ENCODE measurements around the gene BMAL1.
"Not testable (repeated sequence)": the region's sequence is repeated elsewhere in the genome, so short reads cannot be mapped to it uniquely, and the experiment has no call there.

Gene BMAL1

DNA sequence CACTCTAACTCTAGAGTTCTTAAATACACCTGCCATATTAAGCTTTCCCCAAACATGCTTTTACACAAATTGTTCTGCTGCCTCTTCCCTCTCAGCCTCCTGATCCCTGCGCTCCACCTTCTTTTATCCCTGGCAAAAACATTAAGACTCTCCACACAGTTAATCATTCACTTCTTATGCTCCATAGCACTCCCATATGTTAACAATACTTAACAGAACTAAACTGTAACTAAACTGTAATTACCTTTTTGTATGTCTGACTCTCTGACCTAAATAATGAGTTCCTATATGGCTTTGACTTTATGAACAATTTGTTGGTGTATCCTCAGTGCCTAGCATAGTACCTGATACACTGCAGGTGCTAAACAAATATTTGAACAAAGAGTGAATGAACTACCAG lies 113.6 kb downstream of the BMAL1 start:
- DNase-seq: no peak

DNA sequence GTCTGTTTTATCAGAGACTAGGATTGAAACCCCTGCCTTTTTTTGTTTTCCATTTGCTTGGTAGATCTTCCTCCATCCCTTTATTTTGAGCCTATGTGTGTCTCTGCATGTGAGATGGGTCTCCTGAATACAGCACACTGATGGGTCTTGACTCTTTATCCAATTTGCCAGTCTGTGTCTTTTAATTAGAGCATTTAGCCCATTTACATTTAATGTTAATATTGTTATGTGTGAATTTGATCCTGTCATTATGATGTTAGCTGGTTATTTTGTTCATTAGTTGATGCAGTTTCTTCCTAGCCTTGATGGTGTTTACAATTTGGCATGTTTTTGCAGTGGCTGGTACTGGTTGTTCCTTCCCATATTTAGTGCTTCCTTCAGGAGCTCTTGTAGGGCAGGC lies 120.7 kb downstream of the BMAL1 start:
- not testable (repeated sequence) for DNase-seq

- no peak for DNase-seq
Measured at GRCh38 chr11:13405220-13405619, 127.6 kb downstream of the BMAL1 start.

DNA sequence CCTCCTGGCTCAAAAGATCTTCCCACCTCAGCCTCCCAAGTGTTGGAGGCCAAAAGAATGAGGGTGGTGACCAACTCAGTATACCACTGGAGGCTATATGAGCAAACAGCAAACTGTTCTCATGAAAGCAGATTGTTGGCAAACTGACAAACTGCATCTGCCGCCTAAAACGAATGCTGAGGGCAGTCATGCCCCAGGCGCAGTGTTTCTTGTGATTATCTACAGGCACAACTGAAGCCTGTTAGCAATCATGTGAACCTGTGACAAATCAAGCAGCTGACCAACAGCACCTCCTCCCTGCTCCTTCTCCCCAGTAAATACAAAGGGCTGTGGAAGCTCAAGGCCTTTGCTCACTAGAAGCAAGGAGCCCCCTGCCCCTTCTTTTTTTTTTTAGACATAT lies 137.6 kb downstream of the BMAL1 start:
- no peak for DNase-seq

- DNase-seq: no peak
Measured at GRCh38 chr11:13421561-13421960, 144.0 kb downstream of the BMAL1 start.

DNA sequence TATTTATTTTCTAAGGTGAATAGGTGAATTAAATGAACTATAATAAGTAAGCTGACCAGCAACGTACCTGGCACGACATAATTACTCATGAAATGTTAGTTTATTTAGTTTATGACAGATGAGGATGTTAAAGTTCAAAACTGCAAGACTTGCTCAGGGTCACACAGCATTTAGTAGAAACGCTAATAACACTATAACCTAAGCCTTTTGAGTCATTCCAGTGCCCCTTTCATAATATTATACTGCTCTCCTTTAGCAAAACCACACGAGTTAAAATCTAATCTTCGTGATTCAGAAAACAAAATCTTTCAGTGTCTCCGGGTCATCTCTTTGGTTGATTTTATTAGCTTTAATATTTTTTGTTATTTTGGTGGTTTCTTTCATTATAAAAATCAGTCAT lies 145.8 kb downstream of the BMAL1 start:
- DNase-seq: no peak

GRCh38 chr11:13427440-13427839 lies 149.8 kb downstream of the BMAL1 start:
- no peak for DNase-seq

DNA sequence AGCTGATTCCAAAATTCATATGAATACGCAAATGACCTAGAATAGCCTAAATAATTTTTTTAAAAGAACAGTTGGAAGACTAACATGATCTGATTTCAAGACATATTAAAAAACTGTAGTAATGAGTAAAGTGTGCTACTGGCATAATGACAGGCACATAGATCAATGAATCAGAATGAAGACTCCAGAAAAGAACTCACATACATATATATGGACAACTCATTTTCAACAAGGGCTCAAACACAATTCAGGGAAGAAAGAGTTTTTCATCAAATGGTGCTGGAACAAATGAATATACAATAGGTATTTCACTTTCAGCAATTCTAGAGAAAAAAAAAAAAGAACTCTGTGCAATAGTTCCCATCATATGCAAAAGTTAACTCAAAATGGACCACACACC lies 151.7 kb downstream of the BMAL1 start:
- no peak for DNase-seq

GRCh38 chr11:13429836-13430235 lies 152.2 kb downstream of the BMAL1 start:
- no peak for DNase-seq

DNA sequence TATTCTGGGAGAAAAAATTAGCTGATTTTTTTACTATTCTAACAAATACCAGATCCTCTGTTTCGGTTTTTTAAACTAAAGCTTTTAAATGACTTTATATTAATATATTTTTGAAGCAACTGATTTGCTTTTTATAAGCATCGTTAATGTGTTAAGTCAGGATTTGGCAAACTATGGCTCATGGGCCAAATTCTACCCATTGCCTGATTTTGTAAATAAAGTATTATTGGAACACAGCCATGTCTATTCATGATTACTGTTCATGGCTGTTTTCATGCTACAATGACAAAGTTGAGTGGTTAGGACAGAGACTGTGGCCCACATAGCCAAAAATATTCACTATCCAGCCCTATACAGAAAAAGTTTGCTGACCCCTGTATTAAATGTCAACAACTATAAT lies 155.8 kb downstream of the BMAL1 start:
- no peak for DNase-seq

GRCh38 chr11:13434247-13435205 lies 156.9 kb downstream of the BMAL1 start:
- no peak for DNase-seq

- not testable (repeated sequence) for DNase-seq
Measured at GRCh38 chr11:13436836-13437235, 159.2 kb downstream of the BMAL1 start.

All from activated CD4-positive, CD25-positive, alpha-beta regulatory T cell (primary cell).